K562 (cell line): ENCODE results near the gene CS. TPM values are rescaled to one million over a fixed set of nuclear protein-coding genes. Genes with fewer than 3 reads are reported as not detected.
A peak's percentile ranks its signal among the peaks of the same experiment; 100 is the strongest.

Experiments
- ATAC-seq: fragments of 200-7000 bp; cut with Tn5 transposase; 3 replicates; pipeline ENCODE4 v1.9.1; 2020; ENCODE audit warnings: moderate library complexity
- BruUV-seq: library from RNA; stranded (reverse); fragments of 400-500 nt; replicated peaks from 2 replicates; lab custom pipeline; 2021; lab: Mats Ljungman, UMichigan
- CTCF ChIA-PET: fragments of 300-600 bp; formaldehyde crosslinking; extraction: SDS; loops from one replicate; lab custom pipeline; 2021; ENCODE audit warnings: low intra/inter-chr PET ratio; lab: Yijun Ruan, JAX
- POLR2A ChIA-PET: fragments of 300-600, 350-650 bp; sonication (Branson Sonifier 250); formaldehyde crosslinking; extraction: SDS; loops from one replicate; lab custom pipeline; 2021; ENCODE audit warnings: antibody characterized with exemption, inconsistent platforms; lab: Yijun Ruan, JAX
- DNase-seq, 4 experiments: peaks; one replicate each; pipeline versions ENCODE4 v3.0.0 to v3.0.0-alpha.2; 2011 to 2018; ENCODE audit warnings: low spot score in 3 of 4, mixed read lengths in 3 of 4; ENCODE audit errors: extremely low read depth in 1 of 4
- FAIRE-seq: peaks from 2 replicates; lab custom pipeline; 2011; peaks lifted over from hg19 to GRCh38; lab: Jason Lieb, UNC
- H2AFZ ChIP-seq: 2 replicates; pipeline ENCODE4 v1.6.0; 2011; ENCODE audit warnings: low read depth, low read length, control low read depth, inconsistent platforms
- H3K27ac ChIP-seq: fragments of 200-600 bp; 3 replicates; pipeline ENCODE4 v1.8.0; 2011; ENCODE audit warnings: low read depth, mild to moderate bottlenecking, control low read depth, inconsistent platforms, low read length, moderate library complexity, mixed read lengths; ENCODE audit errors: extremely low read depth
- H3K27me3 ChIP-seq, 2 experiments: fragments of 300-600 bp in 1 of 2; 2 replicates in 1 of 2; 3 replicates in 1 of 2; pipeline versions ENCODE4 v1.6.0 to v1.8.0; 2011; ENCODE audit warnings: inconsistent platforms in 2 of 2, low read length in 2 of 2, mild to moderate bottlenecking in 1 of 2, mixed read lengths in 1 of 2, moderate library complexity in 1 of 2; ENCODE audit not compliant: control insufficient read depth in 2 of 2, insufficient read depth in 2 of 2
- H3K36me3 ChIP-seq: fragments of 300-600 bp; 3 replicates; pipeline ENCODE4 v1.8.0; 2011; ENCODE audit warnings: mild to moderate bottlenecking, low read length, inconsistent platforms; ENCODE audit not compliant: control insufficient read depth, insufficient read depth
- H3K4me1 ChIP-seq, 2 experiments: fragments of 200-600 bp in 1 of 2; replicated peaks in 1 of 2; 2 replicates in 1 of 2; 3 replicates in 1 of 2; pipeline versions ENCODE4 v1.5.1 to v1.8.0; 2011; ENCODE audit warnings: inconsistent platforms in 2 of 2, low read length in 2 of 2, mild to moderate bottlenecking in 1 of 2, mixed read lengths in 1 of 2, moderate library complexity in 1 of 2; ENCODE audit not compliant: control insufficient read depth in 2 of 2, insufficient read depth in 2 of 2
- H3K4me2 ChIP-seq: 2 replicates; pipeline ENCODE4 v1.6.1; 2011; ENCODE audit warnings: low read length, control low read depth, inconsistent platforms, mixed read lengths; ENCODE audit not compliant: insufficient read depth
- H3K4me3 ChIP-seq: fragments of 200-600 bp; sonication (generic), shearing (Covaris generic); 2 replicates; pipeline ENCODE4 v1.5.1; 2016; ENCODE audit warnings: control low read depth, inconsistent platforms
- H3K79me2 ChIP-seq: fragments of 200-600 bp; 3 replicates; pipeline ENCODE4 v1.8.0; 2011; ENCODE audit warnings: low read length, inconsistent platforms; ENCODE audit not compliant: control insufficient read depth, insufficient read depth
- H3K9ac ChIP-seq, 2 experiments: 2 replicates each; pipeline versions ENCODE4 v1.6.0 to v1.6.1; 2011; ENCODE audit warnings: low read depth in 2 of 2, low read length in 2 of 2, control low read depth in 1 of 2, inconsistent platforms in 1 of 2, mild to moderate bottlenecking in 1 of 2, mixed read lengths in 1 of 2; ENCODE audit not compliant: insufficient read depth in 1 of 2
- H3K9me1 ChIP-seq: one replicate; pipeline ENCODE4 v1.6.0; 2011; ENCODE audit warnings: inconsistent platforms, mild to moderate bottlenecking, low read length, moderate library complexity; ENCODE audit not compliant: control insufficient read depth, insufficient read depth
- H3K9me3 ChIP-seq: replicated peaks from 2 replicates; pipeline ENCODE4 v1.5.1; 2011; ENCODE audit warnings: low read depth, low read length, inconsistent platforms; ENCODE audit not compliant: control insufficient read depth, insufficient read depth
- H4K20me1 ChIP-seq: replicated peaks from 2 replicates; pipeline ENCODE4 v1.6.1; 2011; ENCODE audit warnings: low read length, inconsistent platforms, mixed read lengths; ENCODE audit not compliant: control insufficient read depth, insufficient read depth
- ARID1B ChIP-seq: fragments of 450-650 bp; IDR thresholded peaks from 2 replicates; pipeline ENCODE4 v1.6.1; 2016; ENCODE audit warnings: antibody characterized with exemption, mild to moderate bottlenecking, inconsistent platforms
- CXXC5 ChIP-seq: fragments of 250-450 bp; sonication (Bioruptor Pico); IDR thresholded peaks from 2 replicates; pipeline ENCODE4 v1.8.0; 2022; ENCODE audit warnings: inconsistent platforms, mild to moderate bottlenecking, moderate library complexity
- ELK3 ChIP-seq: fragments of 450-650 bp; formaldehyde crosslinking; IDR thresholded peaks from 2 replicates; pipeline ENCODE4 v1.4.0; 2020; ENCODE audit warnings: mild to moderate bottlenecking
- HMG20A ChIP-seq: fragments of 450-650 bp; formaldehyde crosslinking; conservative IDR thresholded peaks from 2 replicates; pipeline ENCODE4 v1.4.0; 2020; ENCODE audit warnings: mild to moderate bottlenecking, mixed read lengths
- KLF13 ChIP-seq: fragments of 450-650 bp; IDR thresholded peaks from 2 replicates; pipeline ENCODE4 v1.6.1; 2016; ENCODE audit warnings: missing genetic modification characterization, low read depth, mild to moderate bottlenecking, missing compliant biosample characterization, moderate library complexity, borderline replicate concordance
- PRDM10 ChIP-seq: fragments of 450-650 bp; IDR thresholded peaks from 2 replicates; pipeline ENCODE4 v1.6.1; 2018; ENCODE audit not compliant: partially characterized antibody
- PURB ChIP-seq: sonication (generic); formaldehyde crosslinking; IDR thresholded peaks from 2 replicates; pipeline ENCODE4 v1.9.0; 2021; ENCODE audit warnings: low read depth, mild to moderate bottlenecking, missing genetic modification reagents
- SP2 ChIP-seq: IDR thresholded peaks from 2 replicates; pipeline ENCODE4 v1.6.1; 2011; ENCODE audit warnings: mild to moderate bottlenecking, low read depth, low read length, moderate library complexity; ENCODE audit not compliant: poor library complexity, severe bottlenecking; ENCODE audit errors: extremely low read depth
- ZNF347 ChIP-seq: fragments of 450-650 bp; formaldehyde crosslinking; IDR thresholded peaks from 2 replicates; pipeline ENCODE4 v1.4.0; 2020; ENCODE audit warnings: low read depth, mild to moderate bottlenecking, moderate library complexity
- ZNF655 ChIP-seq: fragments of 250-450 bp; sonication (Bioruptor Pico); IDR thresholded peaks from 2 replicates; pipeline ENCODE4 v1.5.0; 2021
- WGBS: fragments of 100-300 bp; shearing (Covaris generic); methylation state at CpG from one replicate; pipeline ENCODE4 v1.1.6; 2016; ENCODE audit warnings: low coverage, mixed read lengths; ENCODE audit not compliant: insufficient coverage; ENCODE audit errors: missing lambda C conversion rate; 5-methylcytosine and 5-hydroxymethylcytosine counted together
- in situ Hi-C: fragments of 300-500 bp; cut with MboI; formaldehyde crosslinking; loops from 4 replicates; pipeline ENCODE4 v1.15.0; 2018; ENCODE audit warnings: inconsistent platforms, mixed read lengths
- intact Hi-C: fragments of 100-400 bp; cut with micrococcal nuclease; formaldehyde crosslinking; loops from 2 replicates; pipeline ENCODE4 v1.14.2; 2022
- polyA plus RNA-seq, 8 experiments: library from polyadenylated mRNA; depleted of rRNA in 4 of 8; stranded (reverse) in 5 of 8; unstranded in 3 of 8; fragments of >200 nt; fragmentation: Nextera tagmentation in 2 of 8; fragmentation: Illumina TruSeq in 1 of 8; extraction: Ambion mirVana in 2 of 8; extraction: Trizol in 1 of 8; gene quantifications; 2 replicates each; pipeline versions ENCODE4 v1.2.1 to v1.2.3, GENCODE V29; 2011 to 2014; ENCODE audit warnings: inconsistent platforms in 1 of 8, missing spikeins in 1 of 8
- total RNA-seq, 7 experiments: library from RNA; depleted of rRNA in 6 of 7; stranded (reverse); fragments of >200 nt in 6 of 7; fragmentation: Illumina TruSeq in 2 of 7; extraction: Trizol in 2 of 7; gene quantifications; 2 replicates each; pipeline versions ENCODE4 v1.2.1 to v1.2.3, GENCODE V29; 2011 to 2021; ENCODE audit warnings: low replicate concordance in 1 of 7

The CS gene
- total and polyA plus RNA-seq, 9 of the 15 experiments (the other 6 are each of a cell fraction or from before 2014, with no cell fraction given): 99.9 to 390 (median 149) TPM

- no peak for FAIRE-seq
- Histone ChIP-seq H3K4me1 (peaks cover 10 to 15% of the 10 kb centered on the region in 2 experiments; a peak in 3 of 5 replicates), H3K27ac (no peak overlapping the region), H2AFZ (no peak overlapping the region), H3K9me3 (no peaks in the 10 kb centered on the region), H3K4me3 (no peak overlapping the region), H3K79me2 (no peaks in the 10 kb centered on the region), H3K36me3 (peaks cover 66% of the 10 kb centered on the region), H4K20me1 (no peaks in the 10 kb centered on the region), H3K27me3 (no peaks in the 10 kb centered on the region), H3K9ac (peak overlapping the region in 1 of 2 experiments; percentile 57; a peak in 1 of 4 replicates), H3K9me1 (no peaks in the 10 kb centered on the region), H3K4me2 (no peak overlapping the region)
- CTCF ChIA-PET: no interaction called here
- in situ Hi-C loops (no loop called here), intact Hi-C loops (no loop called here)
- WGBS: 77% methylated on average over 6 of the region's 6 CpGs
- BruUV-seq: TSS peak; percentile 23
- POLR2A ChIA-PET: interaction anchor here (0.7 to 1.1 kb wide), 2 partner anchors 15 to 36 kb away, joined by 3 to 5 read pairs; partner anchors contain the start of gene STAT2
- ATAC-seq: no peak
- DNase-seq: no peak
- TF ChIP-seq KLF13 (tag): no peak
- no peak for TF ChIP-seq PURB (CRISPR knock-in tag)
- TF ChIP-seq SP2: no peak
- TF ChIP-seq ZNF655 (CRISPR knock-in tag): no peak
- no peak for TF ChIP-seq ZNF347 (CRISPR knock-in tag)
- no peak for TF ChIP-seq CXXC5
- no peak for TF ChIP-seq PRDM10
- no peak for TF ChIP-seq ELK3 (CRISPR knock-in tag)
- TF ChIP-seq ARID1B: no peak
- no peak for TF ChIP-seq HMG20A
These were observed 24.1 kb upstream of the CS start for GRCh38 chr12:56324206-56324605.
